Fibroblast of lung (primary cell): ENCODE measurements around the gene ENTPD7. TPM values are rescaled to one million over a fixed set of nuclear protein-coding genes. Genes with fewer than 3 reads are reported as not detected.

Source experiments
- DNase-seq, 2 donors: peaks; one replicate each; pipeline versions ENCODE4 v3.0.0 to v3.0.0-alpha.2; 2010; ENCODE audit warnings: low read depth in 2 of 2
- H2AFZ ChIP-seq: 2 replicates; pipeline ENCODE4 v1.5.1; 2012; ENCODE audit warnings: low read length, control low read depth, inconsistent platforms
- H3K27ac ChIP-seq: 2 replicates; pipeline ENCODE4 v1.5.1; 2011; ENCODE audit warnings: low read length, control low read depth; ENCODE audit not compliant: insufficient read depth
- H3K27me3 ChIP-seq: 2 replicates; pipeline ENCODE4 v1.5.1; 2011; ENCODE audit warnings: mild to moderate bottlenecking, low read length; ENCODE audit not compliant: control insufficient read depth, insufficient read depth
- H3K36me3 ChIP-seq: 2 replicates; pipeline ENCODE4 v1.5.1; 2011; ENCODE audit warnings: low read length; ENCODE audit not compliant: control insufficient read depth, insufficient read depth
- H3K4me1 ChIP-seq: 2 replicates; pipeline ENCODE4 v1.5.1; 2011; ENCODE audit warnings: low read length; ENCODE audit not compliant: control insufficient read depth, insufficient read depth; ENCODE audit errors: extremely low read depth
- H3K4me2 ChIP-seq: 2 replicates; pipeline ENCODE4 v1.5.1; 2011; ENCODE audit warnings: low read length, control low read depth; ENCODE audit not compliant: insufficient read depth; ENCODE audit errors: extremely low read depth
- H3K4me3 ChIP-seq, 4 experiments: fragments of 200-600 bp in 1 of 4; sonication (generic) in 1 of 4; replicated peaks in 1 of 4; 2 replicates each; pipeline ENCODE4 v1.5.1; 2011 to 2016; ENCODE audit warnings: low read length in 4 of 4, low read depth in 3 of 4, mild to moderate bottlenecking in 3 of 4, control low read depth in 2 of 4, inconsistent platforms in 1 of 4, mixed read lengths in 1 of 4; ENCODE audit not compliant: insufficient read depth in 1 of 4; ENCODE audit errors: control extremely low read depth in 1 of 4
- H3K79me2 ChIP-seq: 2 replicates; pipeline ENCODE4 v1.5.1; 2012; ENCODE audit warnings: mild to moderate bottlenecking, low read length, inconsistent platforms; ENCODE audit not compliant: control insufficient read depth, insufficient read depth
- H3K9ac ChIP-seq: 2 replicates; pipeline ENCODE4 v1.5.1; 2011; ENCODE audit warnings: mild to moderate bottlenecking, low read length, control low read depth; ENCODE audit not compliant: insufficient read depth
- H3K9me3 ChIP-seq: 2 replicates; pipeline ENCODE4 v1.5.1; 2012; ENCODE audit warnings: low read depth, low read length; ENCODE audit not compliant: control insufficient read depth, insufficient read depth
- H4K20me1 ChIP-seq: 2 replicates; pipeline ENCODE4 v1.5.1; 2011; ENCODE audit warnings: low read length; ENCODE audit not compliant: control insufficient read depth, insufficient read depth; ENCODE audit errors: extremely low read depth
- EZH2 ChIP-seq: IDR thresholded peaks from 2 replicates; pipeline ENCODE4 v1.5.1; 2012; ENCODE audit warnings: low read length, control low read depth, mild to moderate bottlenecking; ENCODE audit errors: missing control alignments
- polyA plus RNA-seq, 2 donors: library from polyadenylated mRNA; depleted of rRNA in 1 of 2; stranded (reverse) in 1 of 2; unstranded in 1 of 2; fragments of >200 nt; gene quantifications; 2 replicates each; pipeline ENCODE4 v1.2.1, GENCODE V29; 2011 to 2012; ENCODE audit warnings: missing spikeins in 1 of 2
- total RNA-seq: library from RNA; depleted of rRNA; stranded (reverse); fragments of >200 nt; gene quantifications from 2 replicates; pipeline ENCODE4 v1.2.1, GENCODE V29; 2014
- TF ChIP-seq, protein P1 (sequence below), 2 donors: IDR thresholded peaks in 1 of 2; conservative IDR thresholded peaks in 1 of 2; 1 replicate in 1 of 2; 2 replicates in 1 of 2; pipeline ENCODE4 v1.5.1; 2011 to 2012; ENCODE audit warnings: low read length in 2 of 2, control low read depth in 1 of 2, inconsistent platforms in 1 of 2, low read depth in 1 of 2, mild to moderate bottlenecking in 1 of 2

ENTPD7 gene
- total and polyA plus RNA-seq, 2 donors (not counting 1 experiment from before 2014, with no cell fraction given) = 17.3 to 28.9 TPM

DNA sequence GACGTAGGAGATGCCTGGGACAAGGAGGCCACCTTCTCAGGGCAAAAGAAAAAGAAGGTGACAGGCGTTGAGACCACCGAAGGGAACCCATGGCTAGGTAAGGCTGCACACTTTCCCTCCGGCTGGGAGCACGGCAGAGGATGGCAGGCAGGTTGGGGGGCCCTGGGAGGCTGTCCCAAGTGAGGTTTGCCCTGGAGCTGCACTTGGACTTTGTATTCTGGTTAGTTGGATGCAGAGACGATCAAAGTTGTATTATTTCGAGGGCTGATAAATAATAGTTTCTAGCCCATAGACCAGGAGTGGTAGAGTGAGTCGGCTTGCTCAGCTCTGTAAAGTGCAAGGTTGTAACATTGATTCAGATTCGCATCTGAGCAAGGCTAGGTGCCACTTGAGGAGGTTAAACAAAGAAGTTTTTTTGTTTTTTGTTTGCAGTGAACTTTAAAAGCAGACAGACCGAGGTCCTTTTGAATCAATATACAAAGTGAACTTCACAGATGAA lies 608 bp downstream of the ENTPD7 start:
- Histone ChIP-seq H3K79me2 (peaks cover 14% of the 10 kb centered on the region), H3K27ac (peak overlapping the region; percentile 90), H3K9me3 (no peaks in the 10 kb centered on the region), H3K27me3 (no peaks in the 10 kb centered on the region), H3K4me1 (no peaks in the 10 kb centered on the region), H3K4me3 (peak overlapping the region; percentile 81 to 99 (median 87)), H3K9ac (peak overlapping the region; percentile 97), H4K20me1 (no peaks in the 10 kb centered on the region), H3K36me3 (no peaks in the 10 kb centered on the region), H2AFZ (peak overlapping the region; percentile 6), H3K4me2 (peak overlapping the region; percentile 97)
- TF ChIP-seq, protein P1, sequence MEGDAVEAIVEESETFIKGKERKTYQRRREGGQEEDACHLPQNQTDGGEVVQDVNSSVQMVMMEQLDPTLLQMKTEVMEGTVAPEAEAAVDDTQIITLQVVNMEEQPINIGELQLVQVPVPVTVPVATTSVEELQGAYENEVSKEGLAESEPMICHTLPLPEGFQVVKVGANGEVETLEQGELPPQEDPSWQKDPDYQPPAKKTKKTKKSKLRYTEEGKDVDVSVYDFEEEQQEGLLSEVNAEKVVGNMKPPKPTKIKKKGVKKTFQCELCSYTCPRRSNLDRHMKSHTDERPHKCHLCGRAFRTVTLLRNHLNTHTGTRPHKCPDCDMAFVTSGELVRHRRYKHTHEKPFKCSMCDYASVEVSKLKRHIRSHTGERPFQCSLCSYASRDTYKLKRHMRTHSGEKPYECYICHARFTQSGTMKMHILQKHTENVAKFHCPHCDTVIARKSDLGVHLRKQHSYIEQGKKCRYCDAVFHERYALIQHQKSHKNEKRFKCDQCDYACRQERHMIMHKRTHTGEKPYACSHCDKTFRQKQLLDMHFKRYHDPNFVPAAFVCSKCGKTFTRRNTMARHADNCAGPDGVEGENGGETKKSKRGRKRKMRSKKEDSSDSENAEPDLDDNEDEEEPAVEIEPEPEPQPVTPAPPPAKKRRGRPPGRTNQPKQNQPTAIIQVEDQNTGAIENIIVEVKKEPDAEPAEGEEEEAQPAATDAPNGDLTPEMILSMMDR (conservative IDR thresholded peaks at IDR 0.05 in 1 of 2, IDR thresholded peaks at IDR 0.05 in 1 of 2; ENCODE audit: low read depth in 1 of 2, low read length in 2 of 2) = no peak
- no peak for DNase-seq

DNA sequence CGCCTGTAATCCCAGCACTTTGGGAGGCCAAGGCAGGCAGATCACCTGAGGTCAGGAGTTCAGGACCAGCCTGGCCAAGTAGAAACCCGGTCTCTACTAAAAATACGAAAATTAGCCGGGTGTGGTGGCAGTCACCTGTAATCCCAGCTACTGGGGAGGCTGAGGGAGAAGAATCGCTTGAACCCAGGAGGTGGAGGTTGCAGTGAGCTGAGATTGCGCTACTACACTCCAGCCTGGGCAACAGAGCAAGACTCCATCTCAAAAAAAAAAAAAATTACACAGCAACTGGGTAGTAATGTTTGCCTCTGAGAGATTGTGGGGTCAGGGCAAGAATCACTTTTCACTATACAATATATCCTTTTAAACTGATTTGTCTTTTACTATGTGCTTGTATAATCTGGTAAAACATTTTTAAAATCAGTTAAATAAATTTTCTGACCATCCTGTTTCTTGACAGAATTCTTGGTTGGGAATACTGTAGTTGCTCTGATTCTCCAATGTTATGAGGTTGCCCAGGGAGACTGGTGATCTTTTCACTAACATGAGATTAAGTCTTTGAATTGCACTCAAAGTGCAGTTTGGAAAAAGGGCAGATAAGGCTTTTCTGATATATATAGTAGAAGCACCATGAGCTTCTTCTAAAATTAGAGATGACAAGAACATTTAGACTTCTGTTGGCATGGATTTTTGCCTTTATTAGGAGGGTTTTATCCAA lies 1.5 kb downstream of the ENTPD7 start:
- Histone ChIP-seq H3K27me3 (no peaks in the 10 kb centered on the region), H3K27ac (peak overlapping the region; percentile 90), H3K4me2 (peak overlapping the region; percentile 97), H3K79me2 (peaks cover 14% of the 10 kb centered on the region), H3K9me3 (no peaks in the 10 kb centered on the region), H3K4me3 (peak overlapping the region; percentile 4 to 99 (median 87)), H2AFZ (no peak overlapping the region), H3K36me3 (no peaks in the 10 kb centered on the region), H4K20me1 (no peaks in the 10 kb centered on the region), H3K4me1 (no peaks in the 10 kb centered on the region), H3K9ac (no peak overlapping the region)
- TF ChIP-seq EZH2 = no peak
- TF ChIP-seq, protein P1 (conservative IDR thresholded peaks at IDR 0.05 in 1 of 2, IDR thresholded peaks at IDR 0.05 in 1 of 2; ENCODE audit: low read depth in 1 of 2, low read length in 2 of 2) = no peak
- DNase-seq = peak in 1 of 2 donors; percentile 31

GRCh38 chr10:99661377-99661763 lies 2.1 kb downstream of the ENTPD7 start:
- Histone ChIP-seq H3K27ac (peak overlapping the region; percentile 90), H2AFZ (no peak overlapping the region), H3K9ac (no peak overlapping the region), H3K9me3 (no peaks in the 10 kb centered on the region), H3K79me2 (peaks cover 14% of the 10 kb centered on the region), H3K4me1 (no peaks in the 10 kb centered on the region), H3K4me3 (peak overlapping the region in 3 of 4 experiments; percentile 4 to 89 (median 14)), H3K36me3 (no peaks in the 10 kb centered on the region), H3K4me2 (peak overlapping the region; percentile 97), H4K20me1 (no peaks in the 10 kb centered on the region), H3K27me3 (no peaks in the 10 kb centered on the region)
- DNase-seq = peak; percentile 57 to 89
- TF ChIP-seq EZH2 = no peak
- TF ChIP-seq, protein P1 (conservative IDR thresholded peaks at IDR 0.05 in 1 of 2, IDR thresholded peaks at IDR 0.05 in 1 of 2; ENCODE audit: low read depth in 1 of 2, low read length in 2 of 2) = no peak
